GM15510 (cell line): Measurements from ENCODE around the gene ASCC3.

Source experiments
- POLR2A ChIP-seq: IDR thresholded peaks from 3 replicates; pipeline ENCODE4 v1.6.1; 2011; ENCODE audit warnings: borderline replicate concordance; ENCODE audit not compliant: insufficient read length; ENCODE audit errors: extremely low read depth

The ASCC3 gene

GRCh38 chr6:100730001-100730980, 150.8 kb downstream of the ASCC3 start:
- TF ChIP-seq POLR2A, result no peak

DNA sequence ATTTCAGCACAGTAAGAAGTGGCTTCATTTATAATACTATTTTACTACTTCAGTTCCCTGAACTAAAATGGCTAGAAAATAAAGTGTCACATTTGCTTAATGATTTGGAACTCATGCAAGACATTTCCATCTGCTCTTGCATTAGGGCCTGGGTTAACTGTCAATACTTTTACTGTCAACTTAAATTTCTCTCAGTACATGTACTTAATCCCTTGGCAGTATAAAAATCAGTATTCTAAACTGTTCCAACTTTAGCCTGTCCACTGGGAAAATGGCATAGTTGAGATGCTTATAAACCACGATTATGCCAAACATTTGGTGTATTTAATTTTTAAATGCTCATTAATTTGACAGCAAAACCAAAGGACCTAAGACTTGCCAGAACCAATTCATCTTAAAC, 154.5 kb downstream of the ASCC3 start:
- TF ChIP-seq POLR2A, result no peak

DNA sequence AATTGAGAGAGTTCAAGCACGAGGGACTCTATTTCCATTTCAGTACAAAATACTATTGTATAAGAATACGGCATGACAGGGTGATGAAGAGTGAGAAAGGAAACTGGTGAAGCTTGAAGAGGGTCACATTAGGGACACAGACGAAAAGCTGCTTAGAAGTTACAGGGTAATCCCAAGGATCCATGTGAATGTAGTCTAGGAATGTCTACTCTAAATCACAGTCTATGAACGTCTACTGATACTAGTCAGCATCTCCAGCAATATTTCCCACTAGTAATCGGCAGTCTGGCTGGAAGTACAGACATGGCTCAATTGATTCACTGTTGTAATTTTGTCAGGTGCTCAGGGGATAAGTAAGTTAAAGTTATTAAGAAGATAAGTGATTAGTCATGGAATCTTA, 156.4 kb downstream of the ASCC3 start:
- TF ChIP-seq POLR2A, result no peak

GRCh38 chr6:100724222-100724621, 156.9 kb downstream of the ASCC3 start:
- no peak for TF ChIP-seq POLR2A

- TF ChIP-seq POLR2A, result no peak
These were observed 159.9 kb downstream of the ASCC3 start for GRCh38 chr6:100721256-100721655.

DNA sequence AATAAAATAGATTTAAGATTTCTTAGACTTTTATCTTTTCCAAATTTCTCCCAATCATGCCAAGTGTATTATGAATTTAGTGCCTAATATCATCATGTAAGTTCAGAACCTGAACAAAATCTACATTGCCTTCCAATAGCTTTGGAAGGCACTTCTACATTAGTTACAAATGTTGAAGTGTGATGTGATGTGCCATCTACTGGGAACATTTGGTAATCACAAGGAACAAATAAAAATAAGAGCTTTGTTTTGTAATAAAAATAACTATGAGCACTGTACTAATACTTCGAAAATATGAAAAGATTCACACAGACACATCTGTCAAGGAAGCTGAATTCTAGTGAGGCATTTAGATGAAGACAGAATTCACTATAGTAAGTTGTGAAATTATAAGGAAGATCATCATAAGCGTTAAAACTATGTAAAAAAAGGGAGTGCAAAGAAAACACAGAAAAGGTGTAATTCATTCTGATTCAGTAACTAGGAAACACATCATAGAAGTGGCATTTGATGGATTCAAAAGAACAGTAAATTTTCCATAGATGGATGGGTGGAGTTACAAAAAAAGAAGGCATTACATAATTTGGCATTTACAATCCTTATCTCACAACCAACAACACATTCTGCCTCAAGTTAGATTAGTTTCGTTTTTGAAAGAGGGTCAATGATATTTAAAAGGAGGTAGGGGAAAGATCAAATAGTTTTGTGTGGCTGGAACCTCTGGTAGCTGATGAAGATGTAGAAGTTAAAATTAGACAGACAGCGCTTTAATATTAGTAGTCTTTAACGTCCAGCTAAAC, 161.0 kb downstream of the ASCC3 start:
- TF ChIP-seq POLR2A, result no peak

DNA sequence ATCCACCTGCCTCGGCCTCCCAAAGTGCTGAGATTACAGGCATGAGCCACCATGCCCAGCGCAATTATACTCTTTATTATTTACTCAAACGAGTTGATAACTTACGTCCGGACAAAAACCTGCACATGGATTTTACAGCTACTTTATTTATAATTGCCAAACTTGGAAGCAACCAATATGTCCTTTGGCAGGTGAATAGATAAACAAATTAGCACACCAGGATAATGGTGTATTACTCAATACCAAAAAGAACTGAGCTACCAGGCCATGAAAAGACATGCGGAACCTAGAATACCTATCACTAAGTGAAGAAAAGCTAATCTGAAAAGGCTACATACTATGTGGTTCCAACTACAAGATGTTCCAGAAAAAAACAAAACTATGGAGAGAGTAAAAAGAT, 168.1 kb downstream of the ASCC3 start:
- TF ChIP-seq POLR2A, result no peak

DNA sequence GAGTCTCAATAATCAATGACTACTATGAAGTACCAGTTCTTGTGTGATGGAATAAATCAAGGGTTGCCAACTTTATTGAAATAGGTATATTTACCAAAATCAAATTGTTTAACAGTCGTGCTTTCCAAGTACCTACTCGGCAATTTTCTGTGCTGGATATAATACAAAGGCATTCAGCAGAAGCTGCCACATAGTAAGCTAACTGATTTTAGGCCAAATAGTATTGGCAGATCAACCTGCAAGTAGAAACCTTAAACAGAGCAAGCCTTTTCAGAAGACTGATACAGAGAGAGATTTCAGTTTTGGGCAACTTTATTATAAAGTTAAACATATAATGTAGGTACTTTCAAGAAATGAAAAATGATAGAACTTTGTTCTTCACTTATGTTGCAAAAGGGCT, 174.6 kb downstream of the ASCC3 start:
- TF ChIP-seq POLR2A, result no peak

DNA sequence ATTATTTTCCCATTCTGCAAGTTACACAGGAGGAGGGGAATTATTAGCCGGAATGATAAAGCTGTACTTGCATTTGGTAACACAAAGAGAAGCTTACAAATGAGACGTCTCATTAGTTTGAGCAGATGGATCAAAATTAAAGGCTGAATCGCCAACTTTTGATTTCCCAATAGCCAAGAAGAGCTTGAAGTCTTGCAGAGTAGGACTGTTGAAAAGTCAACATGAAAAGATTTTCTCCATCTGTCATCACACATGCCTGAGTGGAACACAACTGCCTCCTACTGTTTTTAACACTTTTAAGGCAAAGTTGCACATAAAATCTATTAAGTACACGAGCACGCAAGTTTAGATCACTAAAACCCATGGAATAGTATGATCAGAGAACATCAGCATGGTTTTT, 176.2 kb downstream of the ASCC3 start:
- no peak for TF ChIP-seq POLR2A

- no peak for TF ChIP-seq POLR2A
These were observed 179.4 kb downstream of the ASCC3 start for GRCh38 chr6:100701728-100702127.

- TF ChIP-seq POLR2A, result no peak
These were observed 181.1 kb downstream of the ASCC3 start for GRCh38 chr6:100700009-100700408.

- no peak for TF ChIP-seq POLR2A
These were observed 185.7 kb downstream of the ASCC3 start for GRCh38 chr6:100695445-100695844.

DNA sequence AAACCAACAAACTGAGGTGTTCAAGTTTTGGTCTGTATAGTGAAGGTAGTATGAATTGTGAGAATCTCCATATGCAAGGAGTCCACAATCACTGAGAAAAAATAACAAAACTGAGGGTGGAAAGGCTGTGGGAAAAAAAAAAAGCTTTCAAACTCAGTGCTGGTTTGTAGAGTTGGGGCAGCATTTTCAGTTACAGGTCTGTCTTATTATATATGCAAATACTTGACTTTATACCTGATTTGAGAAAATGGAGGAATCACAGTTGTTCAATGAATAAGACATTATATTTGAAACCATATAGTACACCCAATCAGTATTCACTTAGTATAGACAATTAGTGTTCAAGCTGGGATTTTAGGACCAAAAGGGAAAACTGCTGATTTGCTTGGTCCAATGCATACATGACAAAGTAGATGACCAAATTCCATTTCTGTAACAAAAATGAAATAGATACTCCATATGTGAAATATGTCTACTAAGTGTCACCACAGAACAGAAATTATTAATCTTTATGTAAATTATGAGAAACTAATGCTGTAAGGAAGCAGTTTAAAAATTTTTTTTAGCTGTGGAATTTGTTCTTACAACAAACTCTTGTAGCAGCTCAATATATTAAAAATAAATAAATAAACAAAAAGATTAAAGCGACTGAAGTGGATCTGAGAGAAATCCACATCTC, 187.7 kb downstream of the ASCC3 start:
- no peak for TF ChIP-seq POLR2A

DNA sequence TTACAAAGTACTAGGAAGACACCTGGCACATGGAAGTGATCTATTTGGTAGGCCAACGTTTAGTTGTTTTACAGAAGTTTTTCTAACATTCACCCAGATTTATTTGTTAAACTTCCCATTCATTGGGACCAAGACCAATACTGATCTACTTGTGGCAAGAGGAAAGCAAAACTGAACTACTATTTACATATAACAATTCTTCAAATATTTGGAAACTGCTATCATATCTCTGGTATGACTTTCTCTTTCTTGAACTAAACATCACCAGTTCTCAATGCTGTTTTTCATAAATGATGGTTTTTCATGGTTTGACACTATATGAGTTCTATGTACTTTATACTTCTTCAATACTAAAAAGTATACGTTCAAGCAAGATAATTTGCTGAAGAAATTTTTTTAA, 189.2 kb downstream of the ASCC3 start:
- TF ChIP-seq POLR2A, result no peak

- no peak for TF ChIP-seq POLR2A
These were observed 194.9 kb downstream of the ASCC3 start for GRCh38 chr6:100686216-100686615.

DNA sequence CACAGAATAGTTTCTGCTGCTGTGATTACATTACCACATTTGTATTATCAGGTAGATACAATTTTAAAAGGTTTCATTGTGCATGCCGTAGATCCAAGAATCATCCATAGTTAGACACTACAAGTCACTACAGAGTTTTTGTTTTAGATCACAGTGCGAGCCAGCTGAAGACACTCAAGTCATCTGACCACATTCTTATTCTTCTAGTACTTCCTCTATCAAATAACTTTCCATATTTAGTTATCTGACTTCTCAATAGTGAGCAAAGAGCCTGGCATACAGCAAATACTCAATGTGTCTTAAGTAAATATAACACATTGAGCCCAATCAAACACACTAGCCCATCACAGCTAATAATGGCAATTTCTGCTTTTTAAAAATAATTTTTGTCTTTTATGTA, 195.4 kb downstream of the ASCC3 start:
- no peak for TF ChIP-seq POLR2A

GRCh38 chr6:100680163-100680562, 201.0 kb downstream of the ASCC3 start:
- TF ChIP-seq POLR2A, result no peak
